ENCODE measurements around the gene BAAT.

The BAAT gene

DNA sequence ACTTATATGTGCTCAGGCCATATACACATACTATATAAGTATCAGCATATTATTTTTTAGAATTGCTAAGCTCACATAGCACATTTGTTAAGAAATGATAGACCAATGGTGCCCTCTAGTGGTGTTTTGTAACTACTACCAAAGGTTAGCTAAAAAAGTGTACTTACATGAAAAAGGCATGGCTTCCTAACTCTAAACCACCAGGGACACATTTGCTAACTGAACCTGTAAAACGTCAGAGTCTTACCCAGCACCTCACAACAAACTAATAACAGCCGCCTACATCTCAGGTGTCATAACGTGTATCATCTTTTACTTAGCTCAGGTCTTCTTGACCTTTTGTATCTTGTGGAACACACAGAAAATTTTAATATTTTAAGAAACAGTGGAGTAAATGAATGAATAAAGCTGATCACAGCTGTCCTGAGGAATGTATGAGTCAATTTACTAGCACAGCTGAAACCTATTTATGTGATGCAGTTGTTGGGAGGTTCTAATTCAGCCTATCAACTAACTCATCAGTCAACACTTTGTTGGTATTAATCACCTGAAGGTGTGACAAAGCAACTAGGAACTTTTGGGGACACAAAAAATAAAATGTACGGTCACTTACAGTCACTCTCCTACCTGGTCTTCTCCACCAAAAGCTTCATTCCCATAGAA, 72.9 kb downstream of the BAAT start:
- no peak for DNase-seq

DNA sequence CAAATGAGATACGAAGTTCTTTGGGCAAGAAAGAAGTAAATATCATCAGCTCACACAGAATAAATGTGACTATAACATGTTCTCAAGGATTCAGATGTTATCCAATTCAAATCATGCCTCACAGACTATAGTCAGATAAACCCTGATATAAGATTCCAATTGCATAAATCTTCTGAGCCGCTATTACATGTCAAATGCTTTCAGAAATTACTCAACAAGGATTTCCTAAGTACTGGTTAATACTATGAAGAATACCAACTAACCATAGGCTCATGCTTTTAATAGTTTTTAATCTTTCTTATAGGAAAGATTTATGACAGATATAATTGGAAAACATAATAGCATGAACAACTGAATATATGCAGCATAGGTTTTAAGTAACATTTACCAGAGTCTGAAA, 73.6 kb downstream of the BAAT start:
- DNase-seq = no peak
